Skeletal muscle tissue (tissue), 4 donors: ENCODE data around the gene CACFD1. TPM values are rescaled to one million over a fixed set of nuclear protein-coding genes. Genes with fewer than 3 reads are reported as not detected.
"Not testable (repeated sequence)": the region's sequence is repeated elsewhere in the genome, so short reads cannot be mapped to it uniquely, and the experiment has no call there.

ENCODE experiments used
- H3K27ac ChIP-seq: one replicate; pipeline ENCODE4 v1.7.0; 2013; ENCODE audit warnings: mild to moderate bottlenecking, low read depth, low read length, inconsistent platforms
- H3K27me3 ChIP-seq, 3 donors: one replicate each; pipeline ENCODE4 v1.7.0; 2013; ENCODE audit warnings: low read length in 3 of 3; ENCODE audit not compliant: control insufficient read depth in 3 of 3, insufficient read depth in 3 of 3
- H3K36me3 ChIP-seq, 3 donors: one replicate each; pipeline ENCODE4 v1.7.0; 2013; ENCODE audit warnings: low read length in 3 of 3; ENCODE audit not compliant: control insufficient read depth in 3 of 3, insufficient read depth in 3 of 3
- H3K4me1 ChIP-seq, 3 donors: one replicate each; pipeline ENCODE4 v1.7.0; 2013; ENCODE audit warnings: low read length in 3 of 3, mild to moderate bottlenecking in 3 of 3; ENCODE audit not compliant: control insufficient read depth in 3 of 3, insufficient read depth in 3 of 3
- H3K4me3 ChIP-seq, 3 donors: one replicate each; pipeline ENCODE4 v1.7.0; 2013; ENCODE audit warnings: low read length in 3 of 3
- H3K9ac ChIP-seq, 3 donors: one replicate each; pipeline ENCODE4 v1.7.0; 2013; ENCODE audit warnings: low read length in 3 of 3, mild to moderate bottlenecking in 3 of 3, moderate library complexity in 2 of 3, low read depth in 1 of 3
- H3K9me3 ChIP-seq, 3 donors: one replicate each; pipeline ENCODE4 v1.7.0; 2013; ENCODE audit warnings: low read length in 3 of 3; ENCODE audit not compliant: control insufficient read depth in 3 of 3
- total RNA-seq: library from RNA; depleted of rRNA; stranded (reverse); fragments of >200 nt; gene quantifications from one replicate; pipeline ENCODE4 v1.2.3, GENCODE V29; 2014
- donor health status: Osteomylitis.

The CACFD1 gene
- total RNA-seq, 1 donor from 2014 or later, result 4.7 TPM

DNA sequence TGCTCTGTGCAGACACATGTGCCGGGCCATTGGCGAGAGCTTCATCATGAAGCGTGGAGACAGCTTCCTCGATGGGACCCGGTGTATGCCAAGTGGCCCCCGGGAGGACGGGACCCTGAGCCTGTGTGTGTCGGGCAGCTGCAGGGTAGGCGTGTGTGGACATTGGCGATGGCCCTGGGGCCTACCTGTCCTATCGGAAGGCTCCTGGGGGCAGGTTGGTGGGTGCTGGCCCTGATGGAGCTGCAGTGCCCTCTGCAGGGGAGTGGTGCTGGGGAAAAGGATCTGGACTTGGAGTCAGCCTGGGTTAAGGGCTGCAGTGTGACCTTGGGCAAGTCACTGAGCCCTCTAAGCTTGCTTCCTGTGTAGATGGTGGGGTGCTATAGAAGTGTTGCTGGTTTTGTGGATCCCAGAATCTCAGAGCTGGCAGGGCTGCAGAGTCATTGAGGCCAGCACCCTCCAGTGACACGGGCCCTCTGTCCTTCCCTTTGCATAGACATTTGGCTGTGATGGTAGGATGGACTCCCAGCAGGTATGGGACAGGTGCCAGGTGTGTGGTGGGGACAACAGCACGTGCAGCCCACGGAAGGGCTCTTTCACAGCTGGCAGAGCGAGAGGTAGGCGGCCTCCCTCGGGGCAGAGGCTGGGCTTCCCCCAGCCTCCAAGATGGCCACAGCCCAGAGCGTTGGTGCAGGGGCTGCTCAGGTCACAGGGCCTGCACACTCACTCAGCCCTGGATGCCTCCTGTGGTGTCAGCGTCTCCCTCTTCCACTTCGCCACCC lies 21.8 kb upstream of the CACFD1 start:
- peaks cover 2 to 9% (median 4%) of the 10 kb centered on the region in 3 donors for H3K36me3 ChIP-seq
- H3K4me3 ChIP-seq, result no peak overlapping the region
- no peaks in the 10 kb centered on the region for H3K4me1 ChIP-seq
- no peaks in the 10 kb centered on the region for H3K9me3 ChIP-seq
- H3K27me3 ChIP-seq, result no peaks in the 10 kb centered on the region
- H3K27ac ChIP-seq, result no peak overlapping the region
- H3K9ac ChIP-seq, result no peak overlapping the region

DNA sequence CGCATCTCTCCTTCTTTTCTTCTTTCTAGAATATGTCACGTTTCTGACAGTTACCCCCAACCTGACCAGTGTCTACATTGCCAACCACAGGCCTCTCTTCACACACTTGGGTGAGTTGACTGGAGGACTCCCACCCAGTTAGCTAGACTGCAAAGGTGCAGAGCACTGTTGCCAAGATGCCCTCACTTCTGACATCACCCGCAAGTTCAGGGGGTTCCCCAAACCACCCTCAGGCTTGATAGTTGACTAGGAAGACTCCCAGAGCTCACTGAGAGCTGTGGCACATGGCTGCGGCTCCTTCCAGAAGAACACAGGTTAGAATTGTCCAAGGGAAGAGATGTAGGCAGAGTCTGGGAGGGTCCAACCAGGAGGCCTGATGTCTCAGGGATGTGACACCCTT lies 20.4 kb upstream of the CACFD1 start:
- Histone ChIP-seq H3K9me3 (no peaks in the 10 kb centered on the region), H3K4me3 (no peak overlapping the region), H3K4me1 (no peaks in the 10 kb centered on the region), H3K27ac (no peak overlapping the region), H3K27me3 (no peaks in the 10 kb centered on the region), H3K36me3 (peaks cover 2 to 9% (median 6%) of the 10 kb centered on the region in 3 donors), H3K9ac (no peak overlapping the region)

DNA sequence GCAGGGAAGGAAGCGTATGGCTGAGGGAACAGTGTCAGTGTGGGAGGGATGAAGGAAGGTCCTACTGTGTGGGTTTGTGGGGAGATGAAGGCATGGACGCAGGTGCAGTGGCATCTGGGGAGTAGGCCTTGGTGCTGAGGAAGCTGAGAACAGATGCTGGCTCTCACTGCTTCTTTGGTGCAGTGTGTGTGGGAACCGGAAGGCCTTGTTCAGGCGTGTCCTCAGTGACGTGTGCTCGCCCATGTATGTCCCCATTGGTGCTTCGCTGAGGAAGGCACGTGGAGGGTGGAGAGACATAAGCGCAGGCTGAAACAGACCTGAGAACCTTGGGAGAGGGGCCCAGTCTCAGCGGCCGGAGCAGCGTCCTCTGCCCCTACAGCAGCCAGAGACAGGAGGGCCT lies 18.9 kb upstream of the CACFD1 start:
- no peaks in the 10 kb centered on the region for H3K27me3 ChIP-seq
- H3K4me1 ChIP-seq, result no peaks in the 10 kb centered on the region
- H3K36me3 ChIP-seq, result peaks cover 2 to 9% (median 6%) of the 10 kb centered on the region in 3 donors

DNA sequence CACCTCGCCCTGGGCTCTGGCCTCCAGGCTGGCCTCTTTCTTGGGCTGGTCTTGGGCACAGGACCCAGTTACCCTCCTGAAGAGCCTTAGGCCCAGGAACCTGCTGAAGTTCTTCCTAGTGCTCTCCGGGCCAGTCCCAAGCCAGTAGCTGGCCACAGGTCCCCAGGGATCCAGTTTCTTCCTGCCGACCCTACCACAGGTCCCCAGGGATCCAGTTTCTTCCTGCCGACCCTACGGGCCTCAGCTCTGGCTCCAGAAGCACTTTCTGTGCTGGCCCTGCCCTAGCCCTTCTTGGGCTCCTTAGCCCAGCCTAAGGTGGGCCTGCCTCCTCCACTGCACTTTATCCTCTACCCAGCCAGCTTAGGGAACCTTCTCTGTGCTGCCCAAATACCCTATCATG lies 18.2 kb upstream of the CACFD1 start:
- no peak overlapping the region for H3K4me3 ChIP-seq
- H3K27me3 ChIP-seq, result no peaks in the 10 kb centered on the region
- no peak overlapping the region for H3K9ac ChIP-seq
- no peak overlapping the region for H3K27ac ChIP-seq
- H3K9me3 ChIP-seq, result no peaks in the 10 kb centered on the region
- no peaks in the 10 kb centered on the region for H3K4me1 ChIP-seq
- H3K36me3 ChIP-seq, result peaks cover 2 to 9% (median 6%) of the 10 kb centered on the region in 3 donors

More for the DNA sequence above, 18.9 kb upstream of the CACFD1 start:
- H3K27ac ChIP-seq, result no peak overlapping the region
- H3K9me3 ChIP-seq, result no peaks in the 10 kb centered on the region
- no peak overlapping the region for H3K4me3 ChIP-seq
- no peak overlapping the region for H3K9ac ChIP-seq

DNA sequence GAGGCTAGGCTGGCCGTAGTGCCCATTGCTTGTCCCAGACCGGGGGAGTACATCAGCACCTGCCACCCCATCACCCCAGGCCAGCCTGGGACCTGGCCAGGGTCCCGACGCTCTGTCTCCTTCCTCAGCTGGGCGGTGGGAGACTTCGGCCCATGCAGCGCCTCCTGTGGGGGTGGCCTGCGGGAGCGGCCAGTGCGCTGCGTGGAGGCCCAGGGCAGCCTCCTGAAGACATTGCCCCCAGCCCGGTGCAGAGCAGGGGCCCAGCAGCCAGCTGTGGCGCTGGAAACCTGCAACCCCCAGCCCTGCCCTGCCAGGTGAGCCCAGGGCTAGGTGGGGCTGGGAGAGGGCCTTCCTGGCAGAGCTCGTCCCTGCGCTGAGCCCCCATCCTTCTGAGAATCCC lies 16.5 kb upstream of the CACFD1 start:
- Histone ChIP-seq H3K9me3 (no peaks in the 10 kb centered on the region), H3K27ac (no peak overlapping the region), H3K9ac (no peak overlapping the region), H3K27me3 (no peaks in the 10 kb centered on the region), H3K36me3 (peaks cover 2 to 9% (median 4%) of the 10 kb centered on the region in 3 donors), H3K4me1 (no peaks in the 10 kb centered on the region), H3K4me3 (no peak overlapping the region)

DNA sequence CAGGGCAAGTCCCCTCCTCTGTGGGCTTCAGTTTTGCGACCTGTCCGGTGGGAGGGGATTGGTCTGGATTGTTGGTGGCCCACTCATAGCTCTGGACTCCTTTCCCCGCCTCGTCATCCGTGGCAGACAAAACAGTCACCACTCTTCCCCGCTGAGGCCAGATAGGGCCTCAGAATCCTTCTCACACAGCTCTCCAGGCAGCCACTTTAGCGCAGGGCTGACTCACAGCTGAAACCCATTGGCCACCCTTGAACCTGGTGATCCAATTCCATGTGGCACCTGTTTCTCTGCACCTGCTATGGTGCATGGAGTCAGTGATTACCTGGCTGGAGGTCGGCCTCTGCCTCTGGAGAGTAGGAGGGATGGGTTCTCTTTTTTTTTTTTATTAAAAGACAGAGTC lies 15.8 kb upstream of the CACFD1 start:
- Histone ChIP-seq H3K4me3 (no peak overlapping the region), H3K27me3 (no peaks in the 10 kb centered on the region), H3K36me3 (peaks cover 2 to 9% (median 4%) of the 10 kb centered on the region in 3 donors), H3K9ac (no peak overlapping the region), H3K4me1 (no peaks in the 10 kb centered on the region), H3K9me3 (no peaks in the 10 kb centered on the region), H3K27ac (no peak overlapping the region)

DNA sequence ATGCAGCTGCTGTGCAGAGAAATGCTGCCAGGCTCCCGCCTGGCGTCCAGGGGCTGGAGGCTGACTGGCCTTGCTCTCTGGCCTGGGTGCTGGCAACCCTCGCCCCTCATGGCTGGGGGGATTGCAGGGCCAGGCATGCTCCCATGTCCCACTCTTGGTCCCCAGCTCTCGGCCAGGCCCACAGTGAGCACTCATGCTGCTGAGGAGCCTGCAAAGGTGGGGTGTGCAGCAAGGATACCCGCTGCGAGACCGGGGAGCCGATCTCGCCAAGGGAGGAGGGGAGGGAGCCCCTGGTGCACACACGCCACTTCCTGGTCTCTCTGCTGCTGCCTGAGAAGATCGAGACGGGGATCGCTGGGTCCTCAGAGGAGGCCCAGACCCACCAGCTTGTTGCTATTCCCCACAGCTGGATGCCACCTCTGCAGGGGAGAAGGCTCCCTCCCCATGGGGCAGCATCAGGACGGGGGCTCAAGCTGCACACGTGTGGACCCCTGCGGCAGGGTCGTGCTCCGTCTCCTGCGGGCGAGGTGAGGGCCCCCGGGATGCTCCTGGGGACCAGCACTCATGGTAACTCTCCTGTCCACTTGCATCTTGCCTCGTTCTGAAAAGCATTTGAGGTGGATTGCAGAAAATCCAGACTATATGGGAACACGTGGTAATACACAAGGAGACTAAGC lies 14.3 kb upstream of the CACFD1 start:
- H3K36me3 ChIP-seq, result peaks cover 2 to 4% (median 2%) of the 10 kb centered on the region in 3 donors
- no peaks in the 10 kb centered on the region for H3K9me3 ChIP-seq
- H3K9ac ChIP-seq, result no peak overlapping the region
- no peaks in the 10 kb centered on the region for H3K27me3 ChIP-seq
- H3K4me1 ChIP-seq, result no peaks in the 10 kb centered on the region
- no peak overlapping the region for H3K27ac ChIP-seq
- no peak overlapping the region for H3K4me3 ChIP-seq

DNA sequence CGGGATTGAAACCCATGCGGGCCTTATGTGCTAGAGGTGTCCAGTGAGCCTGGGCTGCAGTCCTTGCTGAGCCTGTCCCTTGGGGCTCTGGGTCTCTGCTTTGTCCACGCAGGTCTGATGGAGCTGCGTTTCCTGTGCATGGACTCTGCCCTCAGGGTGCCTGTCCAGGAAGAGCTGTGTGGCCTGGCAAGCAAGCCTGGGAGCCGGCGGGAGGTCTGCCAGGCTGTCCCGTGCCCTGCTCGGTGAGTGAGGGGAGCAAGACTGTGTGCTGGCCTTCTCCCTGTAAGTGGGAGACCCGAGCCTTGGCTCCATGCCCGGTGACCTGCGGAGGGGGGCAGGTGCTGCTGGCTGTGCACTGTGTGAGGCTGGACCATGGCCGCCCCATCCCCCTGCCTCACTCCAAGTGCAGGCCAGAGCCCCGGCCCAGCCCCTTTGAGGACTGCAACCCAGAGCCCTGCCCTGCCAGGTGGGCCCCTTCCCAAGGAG lies 11.2 kb upstream of the CACFD1 start:
- Histone ChIP-seq H3K27me3 (no peaks in the 10 kb centered on the region), H3K36me3 (no peaks in the 10 kb centered on the region), H3K4me1 (no peaks in the 10 kb centered on the region), H3K9ac (no peak overlapping the region), H3K9me3 (no peaks in the 10 kb centered on the region), H3K4me3 (no peak overlapping the region), H3K27ac (no peak overlapping the region)

DNA sequence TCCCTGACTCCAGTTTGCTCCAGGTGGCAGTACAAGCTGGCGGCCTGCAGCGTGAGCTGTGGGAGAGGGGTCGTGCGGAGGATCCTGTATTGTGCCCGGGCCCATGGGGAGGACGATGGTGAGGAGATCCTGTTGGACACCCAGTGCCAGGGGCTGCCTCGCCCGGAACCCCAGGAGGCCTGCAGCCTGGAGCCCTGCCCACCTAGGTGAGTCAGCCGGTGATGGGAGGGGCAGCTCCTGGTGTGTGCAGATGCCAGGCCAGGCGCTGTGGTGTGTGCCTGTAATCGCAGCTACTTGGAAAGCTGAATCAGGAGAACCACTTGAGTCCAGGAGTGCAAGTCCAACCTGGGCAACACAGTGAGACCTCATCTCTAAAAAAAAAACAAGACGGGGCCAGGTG lies 10.0 kb upstream of the CACFD1 start:
- no peak overlapping the region for H3K9ac ChIP-seq
- no peak overlapping the region for H3K4me3 ChIP-seq
- H3K9me3 ChIP-seq, result no peaks in the 10 kb centered on the region
- no peaks in the 10 kb centered on the region for H3K4me1 ChIP-seq
- H3K27ac ChIP-seq, result no peak overlapping the region
- peaks cover 0 to 5% (median 0%) of the 10 kb centered on the region in 3 donors for H3K36me3 ChIP-seq
- no peaks in the 10 kb centered on the region for H3K27me3 ChIP-seq

DNA sequence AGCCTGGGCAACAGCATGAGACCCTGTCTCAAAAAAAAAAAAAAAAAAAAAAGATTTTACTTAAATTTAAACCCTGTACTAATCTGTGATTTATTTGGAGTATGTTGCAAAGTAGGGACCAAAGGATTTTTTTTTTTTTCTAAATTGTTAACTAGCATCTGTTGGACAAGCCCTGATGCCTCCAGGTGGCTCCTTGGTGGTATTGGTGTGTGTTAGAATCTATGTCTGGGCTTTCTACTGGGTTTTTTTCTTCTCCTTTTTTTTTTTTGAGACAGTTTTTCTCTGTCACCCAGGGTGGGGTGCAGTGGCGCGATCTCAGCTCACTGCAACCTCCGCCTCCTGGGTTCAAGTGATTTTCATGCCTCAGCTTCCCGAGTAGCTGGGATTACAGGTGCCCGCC lies 7.9 kb upstream of the CACFD1 start:
- not testable (repeated sequence) for H3K4me1 ChIP-seq, H3K27ac ChIP-seq, H3K9me3 ChIP-seq, H3K9ac ChIP-seq, H3K36me3 ChIP-seq, H3K4me3 ChIP-seq, H3K27me3 ChIP-seq
